ENCODE data around the gene MRPL4. TPM values are rescaled to one million over a fixed set of nuclear protein-coding genes. Genes with fewer than 3 reads are reported as not detected.
"Not testable (repeated sequence)": the region's sequence is repeated elsewhere in the genome, so short reads cannot be mapped to it uniquely, and the experiment has no call there.

MRPL4 gene
- total RNA-seq, 1 donor from 2014 or later, result 13.6 TPM

DNA sequence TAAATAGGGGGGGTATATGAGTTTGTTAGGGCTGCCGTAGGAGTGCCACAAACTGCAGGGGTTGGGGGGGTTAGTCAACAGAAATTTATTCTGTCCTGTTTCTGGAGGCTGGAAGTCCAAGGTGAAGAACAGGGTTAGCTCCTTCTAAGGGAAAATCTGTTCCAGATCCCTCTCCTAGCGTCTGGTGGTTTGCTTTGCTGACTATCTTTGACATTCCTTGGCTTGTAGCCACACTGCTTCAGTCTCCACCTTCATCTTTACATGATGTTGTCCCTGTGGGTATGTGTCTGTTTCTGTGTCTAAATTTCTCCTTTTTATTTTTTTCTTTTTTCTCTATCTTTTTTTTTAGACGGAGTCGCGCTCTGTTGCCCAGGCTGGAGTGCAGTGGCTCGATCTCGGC, 10.8 kb downstream of the MRPL4 start:
- DNase-seq, result no peak

- DNase-seq, result no peak
Observed at GRCh38 chr19:10266706-10267105, 14.7 kb downstream of the MRPL4 start.

DNA sequence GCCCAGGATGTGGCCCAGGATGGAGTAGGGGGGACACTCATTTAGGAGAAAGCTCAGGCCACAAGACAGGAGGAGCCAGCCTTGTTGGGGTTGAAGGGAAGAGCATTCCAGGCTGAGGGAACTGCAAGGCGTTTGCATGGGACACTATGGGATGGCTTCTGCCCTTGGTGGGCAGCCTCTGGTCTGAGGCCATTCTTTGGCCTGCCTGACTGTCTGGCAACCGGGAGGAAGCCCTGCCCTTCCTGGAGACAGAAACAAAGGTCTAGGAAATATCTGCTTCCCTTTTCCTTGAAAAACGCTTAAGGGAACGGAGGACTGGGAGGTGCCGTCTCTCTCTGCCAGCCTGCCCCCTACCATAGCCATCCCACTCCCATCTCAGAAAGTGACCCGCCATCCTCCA, 16.1 kb downstream of the MRPL4 start:
- no peak for DNase-seq

GRCh38 chr19:10269333-10270179, 17.5 kb downstream of the MRPL4 start:
- DNase-seq, result peak; percentile 70

GRCh38 chr19:10270180-10270615, 18.2 kb downstream of the MRPL4 start:
- DNase-seq, result no peak

DNA sequence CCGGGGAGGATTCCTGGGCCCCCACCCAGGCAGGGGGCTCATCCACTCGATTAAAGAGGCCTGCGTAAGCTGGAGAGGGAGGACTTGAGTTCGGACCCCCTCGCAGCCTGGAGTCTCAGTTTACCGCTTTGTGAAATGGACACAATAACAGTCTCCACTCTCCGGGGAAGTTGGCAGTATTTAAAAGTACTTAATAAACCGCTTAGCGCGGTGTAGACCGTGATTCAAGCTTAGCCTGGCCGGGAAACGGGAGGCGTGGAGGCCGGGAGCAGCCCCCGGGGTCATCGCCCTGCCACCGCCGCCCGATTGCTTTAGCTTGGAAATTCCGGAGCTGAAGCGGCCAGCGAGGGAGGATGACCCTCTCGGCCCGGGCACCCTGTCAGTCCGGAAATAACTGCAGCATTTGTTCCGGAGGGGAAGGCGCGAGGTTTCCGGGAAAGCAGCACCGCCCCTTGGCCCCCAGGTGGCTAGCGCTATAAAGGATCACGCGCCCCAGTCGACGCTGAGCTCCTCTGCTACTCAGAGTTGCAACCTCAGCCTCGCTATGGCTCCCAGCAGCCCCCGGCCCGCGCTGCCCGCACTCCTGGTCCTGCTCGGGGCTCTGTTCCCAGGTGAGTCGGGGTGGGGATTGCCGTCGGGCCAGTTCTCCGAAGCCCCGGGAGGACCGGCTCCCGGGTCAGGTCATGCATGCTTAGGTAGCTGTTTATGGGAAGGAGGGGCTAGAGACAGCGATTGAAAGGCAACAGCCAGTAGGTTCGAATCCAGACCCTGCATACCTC, 18.8 kb downstream of the MRPL4 start, which contains the start of gene ICAM1:
Gene ICAM1 (plus strand): TSS at position 505 of the 779 bp plus-strand sequence. CDS start 40 bp downstream, at position 545.
- DNase-seq, result peak; percentile 28

DNA sequence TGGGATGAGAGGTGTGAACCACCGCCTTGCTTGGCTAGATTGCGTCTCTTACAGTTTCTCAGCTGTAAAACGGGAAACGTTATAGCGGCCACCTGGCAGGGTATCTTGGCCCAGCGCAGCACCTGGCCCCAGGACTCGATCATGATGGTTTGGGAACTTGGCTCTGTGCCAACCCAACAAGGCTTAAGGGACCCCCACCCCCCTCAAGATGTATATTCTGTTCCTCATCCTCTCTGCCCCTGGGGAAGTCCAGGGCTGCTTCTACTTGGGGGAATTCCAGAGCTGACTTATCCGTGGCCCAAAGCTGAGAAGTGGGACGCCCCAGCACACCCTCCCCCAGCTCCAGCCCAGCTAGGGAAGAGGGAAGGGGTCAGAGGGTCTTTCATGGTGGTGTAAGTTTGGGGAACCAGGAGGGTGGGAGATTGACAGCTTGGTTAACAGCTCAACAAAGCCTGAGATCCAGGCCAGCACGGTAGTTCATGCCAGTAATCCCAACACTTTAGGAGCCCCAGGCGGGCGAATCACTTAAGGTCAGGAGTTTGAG, 19.6 kb downstream of the MRPL4 start:
- DNase-seq, result no peak

DNA sequence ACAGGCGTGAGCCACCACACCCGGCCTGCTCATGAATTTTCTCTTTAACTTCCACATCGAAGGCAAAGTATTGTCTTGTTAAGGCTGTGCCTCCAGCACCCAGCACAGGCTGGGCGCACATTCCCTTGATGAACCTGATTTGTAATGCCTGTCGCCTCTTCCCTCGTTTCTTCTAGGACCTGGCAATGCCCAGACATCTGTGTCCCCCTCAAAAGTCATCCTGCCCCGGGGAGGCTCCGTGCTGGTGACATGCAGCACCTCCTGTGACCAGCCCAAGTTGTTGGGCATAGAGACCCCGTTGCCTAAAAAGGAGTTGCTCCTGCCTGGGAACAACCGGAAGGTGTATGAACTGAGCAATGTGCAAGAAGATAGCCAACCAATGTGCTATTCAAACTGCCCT, 22.6 kb downstream of the MRPL4 start:
- DNase-seq, result no peak

GRCh38 chr19:10277795-10278589, 26.0 kb downstream of the MRPL4 start:
- DNase-seq, result no peak

DNA sequence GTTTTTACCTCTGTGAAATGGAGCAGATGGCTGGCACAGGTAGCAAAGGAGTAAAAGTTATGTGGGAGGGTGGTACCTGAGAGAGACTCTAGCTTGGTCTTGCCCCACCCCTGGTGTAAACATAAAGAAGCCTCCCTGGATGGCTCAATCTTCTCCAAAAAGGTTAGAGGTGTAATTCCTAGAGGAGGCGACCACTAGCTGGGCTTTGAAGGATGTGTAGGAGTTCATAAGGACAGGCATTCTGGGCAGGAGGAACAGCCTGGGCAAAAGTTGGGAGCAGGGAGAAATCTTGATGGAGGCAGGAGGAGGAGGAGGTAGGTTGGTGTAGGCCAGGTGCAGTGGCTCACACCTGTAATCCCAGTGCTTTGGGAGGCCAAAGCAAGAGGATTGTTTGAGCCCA, 26.9 kb downstream of the MRPL4 start:
- DNase-seq, result no peak

DNA sequence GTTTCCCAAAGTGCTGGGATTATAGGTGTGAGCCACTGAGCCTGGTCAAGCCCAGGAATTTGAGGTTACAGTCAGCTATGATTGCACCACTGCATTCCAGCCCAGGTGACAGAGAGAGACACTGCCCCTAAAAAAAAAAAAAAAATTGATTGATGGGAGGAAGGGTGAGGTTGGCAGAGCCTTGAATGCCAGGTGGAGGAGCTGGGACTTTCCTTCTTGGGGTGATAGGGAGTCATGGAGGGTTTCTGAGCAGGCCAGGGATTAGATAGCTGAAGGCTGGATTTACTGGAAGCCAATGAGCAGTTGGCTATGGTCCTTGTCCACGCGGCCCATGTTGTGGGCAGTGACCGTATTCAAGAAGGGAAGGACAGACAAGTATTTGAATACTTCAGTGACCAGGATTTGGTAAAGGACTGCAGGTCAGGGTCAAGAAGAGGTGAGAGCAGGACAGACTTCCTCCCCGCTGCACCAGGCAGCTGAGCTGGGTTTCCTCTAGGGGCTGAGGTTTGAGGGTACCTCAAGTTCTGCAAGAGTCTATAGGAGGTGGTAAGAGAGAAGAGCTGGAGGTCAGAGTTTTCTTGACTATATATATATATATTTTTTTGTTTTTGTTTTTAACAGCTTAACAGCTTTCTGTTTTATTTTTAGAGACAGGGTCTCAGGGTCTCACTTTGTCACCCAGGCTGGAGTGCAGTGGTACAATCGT, 27.9 kb downstream of the MRPL4 start:
- no peak for DNase-seq

GRCh38 chr19:10282043-10282442, 30.0 kb downstream of the MRPL4 start:
- not testable (repeated sequence) for DNase-seq

DNA sequence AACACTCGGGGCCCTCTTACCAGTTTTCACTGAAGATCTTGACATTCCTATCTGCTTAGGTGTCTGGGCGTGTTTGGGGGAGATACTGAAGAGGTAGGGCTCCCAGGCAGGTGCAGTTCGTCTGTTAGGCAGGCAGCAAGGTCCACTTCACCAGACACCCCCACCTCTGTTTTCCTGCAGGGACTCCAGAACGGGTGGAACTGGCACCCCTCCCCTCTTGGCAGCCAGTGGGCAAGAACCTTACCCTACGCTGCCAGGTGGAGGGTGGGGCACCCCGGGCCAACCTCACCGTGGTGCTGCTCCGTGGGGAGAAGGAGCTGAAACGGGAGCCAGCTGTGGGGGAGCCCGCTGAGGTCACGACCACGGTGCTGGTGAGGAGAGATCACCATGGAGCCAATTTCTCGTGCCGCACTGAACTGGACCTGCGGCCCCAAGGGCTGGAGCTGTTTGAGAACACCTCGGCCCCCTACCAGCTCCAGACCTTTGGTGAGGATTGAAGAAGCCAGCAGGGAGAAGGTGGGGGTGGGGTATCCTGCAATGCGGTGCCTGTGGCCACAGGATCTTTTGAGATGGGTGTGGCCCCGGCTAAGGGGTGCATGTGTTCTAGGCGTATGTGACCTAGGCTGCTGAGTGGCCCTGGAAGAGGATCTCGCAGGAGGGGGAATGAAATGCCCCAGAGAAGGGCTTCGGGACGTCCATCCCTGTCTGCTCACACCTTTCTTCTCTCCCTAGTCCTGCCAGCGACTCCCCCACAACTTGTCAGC, 31.5 kb downstream of the MRPL4 start:
- DNase-seq, result no peak

GRCh38 chr19:10284065-10284959, 32.3 kb downstream of the MRPL4 start:
- no peak for DNase-seq

DNA sequence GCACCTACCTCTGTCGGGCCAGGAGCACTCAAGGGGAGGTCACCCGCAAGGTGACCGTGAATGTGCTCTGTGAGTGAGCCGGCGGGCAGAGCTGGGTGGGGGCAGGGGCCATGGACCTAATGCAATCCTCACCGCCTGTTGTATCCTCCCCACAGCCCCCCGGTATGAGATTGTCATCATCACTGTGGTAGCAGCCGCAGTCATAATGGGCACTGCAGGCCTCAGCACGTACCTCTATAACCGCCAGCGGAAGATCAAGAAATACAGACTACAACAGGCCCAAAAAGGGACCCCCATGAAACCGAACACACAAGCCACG, 32.9 kb downstream of the MRPL4 start:
- DNase-seq, result no peak

DNA sequence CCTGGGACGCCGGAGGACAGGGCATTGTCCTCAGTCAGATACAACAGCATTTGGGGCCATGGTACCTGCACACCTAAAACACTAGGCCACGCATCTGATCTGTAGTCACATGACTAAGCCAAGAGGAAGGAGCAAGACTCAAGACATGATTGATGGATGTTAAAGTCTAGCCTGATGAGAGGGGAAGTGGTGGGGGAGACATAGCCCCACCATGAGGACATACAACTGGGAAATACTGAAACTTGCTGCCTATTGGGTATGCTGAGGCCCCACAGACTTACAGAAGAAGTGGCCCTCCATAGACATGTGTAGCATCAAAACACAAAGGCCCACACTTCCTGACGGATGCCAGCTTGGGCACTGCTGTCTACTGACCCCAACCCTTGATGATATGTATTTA, 33.4 kb downstream of the MRPL4 start:
- no peak for DNase-seq

DNA sequence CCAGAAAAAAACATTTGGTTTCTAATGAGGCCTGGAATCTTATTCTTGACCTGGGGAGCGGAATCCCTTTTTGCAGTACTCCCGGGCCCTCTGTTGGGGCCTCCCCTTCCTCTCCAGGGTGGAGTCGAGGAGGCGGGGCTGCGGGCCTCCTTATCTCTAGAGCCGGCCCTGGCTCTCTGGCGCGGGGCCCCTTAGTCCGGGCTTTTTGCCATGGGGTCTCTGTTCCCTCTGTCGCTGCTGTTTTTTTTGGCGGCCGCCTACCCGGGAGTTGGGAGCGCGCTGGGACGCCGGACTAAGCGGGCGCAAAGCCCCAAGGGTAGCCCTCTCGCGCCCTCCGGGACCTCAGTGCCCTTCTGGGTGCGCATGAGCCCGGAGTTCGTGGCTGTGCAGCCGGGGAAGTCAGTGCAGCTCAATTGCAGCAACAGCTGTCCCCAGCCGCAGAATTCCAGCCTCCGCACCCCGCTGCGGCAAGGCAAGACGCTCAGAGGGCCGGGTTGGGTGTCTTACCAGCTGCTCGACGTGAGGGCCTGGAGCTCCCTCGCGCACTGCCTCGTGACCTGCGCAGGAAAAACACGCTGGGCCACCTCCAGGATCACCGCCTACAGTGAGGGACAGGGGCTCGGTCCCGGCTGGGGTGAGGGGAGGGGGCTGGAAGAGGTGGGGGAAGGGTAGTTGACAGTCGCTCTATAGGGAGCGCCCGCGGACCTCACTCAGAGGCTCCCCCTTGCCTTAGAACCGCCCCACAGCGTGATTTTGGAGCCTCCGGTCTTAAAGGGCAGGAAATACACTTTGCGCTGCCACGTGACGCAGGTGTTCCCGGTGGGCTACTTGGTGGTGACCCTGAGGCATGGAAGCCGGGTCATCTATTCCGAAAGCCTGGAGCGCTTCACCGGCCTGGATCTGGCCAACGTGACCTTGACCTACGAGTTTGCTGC, 35.1 kb downstream of the MRPL4 start, which contains the start of gene ICAM4:
Gene ICAM4 (plus strand): TSS at position 153 of the 935 bp plus-strand sequence. CDS start 58 bp downstream, at position 211.
- peak; percentile 10 for DNase-seq

DNA sequence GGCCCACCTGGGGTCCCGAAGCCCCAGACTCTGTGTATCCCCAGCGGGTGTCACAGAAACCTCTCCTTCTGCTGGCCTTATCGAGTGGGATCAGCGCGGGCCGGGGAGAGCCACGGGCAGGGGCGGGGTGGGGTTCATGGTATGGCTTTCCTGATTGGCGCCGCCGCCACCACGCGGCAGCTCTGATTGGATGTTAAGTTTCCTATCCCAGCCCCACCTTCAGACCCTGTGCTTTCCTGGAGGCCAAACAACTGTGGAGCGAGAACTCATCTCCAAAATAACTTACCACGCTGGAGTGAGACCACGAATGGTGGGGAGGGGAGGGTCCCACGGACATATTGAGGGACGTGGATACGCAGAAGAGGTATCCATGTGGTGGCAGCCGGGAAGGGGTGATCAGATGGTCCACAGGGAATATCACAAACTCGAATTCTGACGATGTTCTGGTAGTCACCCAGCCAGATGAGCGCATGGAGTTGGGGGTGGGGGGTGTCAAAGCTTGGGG, 36.7 kb downstream of the MRPL4 start:
- peak; percentile 26 for DNase-seq
